A673 (cell line): ENCODE results near the gene NDUFB3. TPM values are rescaled to one million over a fixed set of nuclear protein-coding genes. Genes with fewer than 3 reads are reported as not detected.
A peak's percentile ranks its signal among the peaks of the same experiment; 100 is the strongest.

Experiments
- BruUV-seq: library from RNA; stranded (reverse); fragments of 400-500 nt; replicated peaks from 2 replicates; lab custom pipeline; 2021; lab: Mats Ljungman, UMichigan
- CTCF ChIA-PET: fragments of 300-600 bp; sonication (Branson Sonifier 250); formaldehyde crosslinking; loops from one replicate; lab custom pipeline; 2022; ENCODE audit warnings: antibody characterized with exemption; lab: Charles Lee
- POLR2A ChIA-PET: fragments of 300-600 bp; sonication (Branson Sonifier 250); formaldehyde crosslinking; loops from one replicate; lab custom pipeline; 2022; ENCODE audit warnings: antibody characterized with exemption; ENCODE audit not compliant: low non-redundant PET; lab: Charles Lee
- DNase-seq: peaks from one replicate; pipeline ENCODE4 v3.0.0-alpha.2; 2015; ENCODE audit warnings: low spot score
- H3K27ac ChIP-seq: fragments of 200-600 bp; sonication (generic); 2 replicates; pipeline ENCODE4 v1.5.1; 2016; ENCODE audit warnings: mixed run types, low read depth, mild to moderate bottlenecking, mixed read lengths, antibody characterized with exemption, low read length; ENCODE audit not compliant: poor library complexity, severe bottlenecking
- H3K27me3 ChIP-seq: fragments of 200-600 bp; sonication (generic); replicated peaks from 2 replicates; pipeline ENCODE4 v1.6.1; 2017; ENCODE audit warnings: mixed run types, low read depth, mild to moderate bottlenecking, mixed read lengths, antibody characterized with exemption, low read length; ENCODE audit not compliant: insufficient read depth, poor library complexity
- H3K36me3 ChIP-seq: fragments of 200-600 bp; sonication (generic); 2 replicates; pipeline ENCODE4 v1.6.1; 2016; ENCODE audit warnings: mixed run types, mild to moderate bottlenecking, mixed read lengths, antibody characterized with exemption, low read length; ENCODE audit not compliant: insufficient read depth, poor library complexity, severe bottlenecking
- H3K4me1 ChIP-seq: fragments of 200-600 bp; sonication (generic); 2 replicates; pipeline ENCODE4 v1.6.1; 2017; ENCODE audit warnings: mixed run types, mild to moderate bottlenecking, mixed read lengths, antibody characterized with exemption, low read length; ENCODE audit not compliant: insufficient read depth, poor library complexity, severe bottlenecking
- H3K4me3 ChIP-seq: fragments of 200-600 bp; sonication (generic); 2 replicates; pipeline ENCODE4 v1.5.1; 2016; ENCODE audit warnings: low read depth, mixed run types, mild to moderate bottlenecking, mixed read lengths, low read length; ENCODE audit not compliant: poor library complexity, severe bottlenecking
- H3K9me3 ChIP-seq: fragments of 200-600 bp; sonication (generic); 2 replicates; pipeline ENCODE4 v1.6.1; 2016; ENCODE audit warnings: mixed run types, low read depth, mild to moderate bottlenecking, mixed read lengths, antibody characterized with exemption, low read length; ENCODE audit not compliant: poor library complexity, severe bottlenecking
- CTCF ChIP-seq: fragments of 300-800, 200-600 bp; sonication (generic); conservative IDR thresholded peaks from 2 replicates; pipeline ENCODE4 v1.5.1; 2017; ENCODE audit warnings: low read depth, mild to moderate bottlenecking, antibody characterized with exemption, low read length, moderate library complexity, mixed read lengths
- EZH2 ChIP-seq: fragments of 200-600 bp; sonication (generic); IDR thresholded peaks from 2 replicates; pipeline ENCODE4 v1.6.1; 2017; ENCODE audit warnings: borderline replicate concordance, low read depth, mild to moderate bottlenecking, mixed read lengths, antibody characterized with exemption, low read length; ENCODE audit not compliant: poor library complexity, severe bottlenecking
- intact Hi-C: fragments of 100-400 bp; cut with micrococcal nuclease; formaldehyde crosslinking; loops from one replicate; pipeline ENCODE4 v1.10.0; 2022; ENCODE audit not compliant: unreplicated experiment
- total RNA-seq: library from RNA; stranded (reverse); gene quantifications from 2 replicates; pipeline ENCODE4 v1.2.3, GENCODE V29; 2021

NDUFB3 gene
- total RNA-seq, 1 experiment from 2014 or later = 120 TPM

GRCh38 chr2:201073071-201073470 is 1.3 kb downstream of the NDUFB3 start:
- no peak for TF ChIP-seq CTCF
- no peak for TF ChIP-seq EZH2
- no peaks in the 10 kb centered on the region for H3K9me3 ChIP-seq
- intact Hi-C loops = loop anchor here (5.0 kb wide), 1 partner anchor 44 kb away; the partner anchor contains the start of gene CFLAR
- no peak overlapping the region for H3K27ac ChIP-seq
- no peaks in the 10 kb centered on the region for H3K36me3 ChIP-seq
- peaks cover 21% of the 10 kb centered on the region for H3K4me1 ChIP-seq
- H3K27me3 ChIP-seq = no peaks in the 10 kb centered on the region
- CTCF ChIA-PET = no interaction called here
- POLR2A ChIA-PET = no interaction called here
- peak overlapping the region; percentile 76 for H3K4me3 ChIP-seq
- DNase-seq = no peak
- BruUV-seq = no TSS peak

GRCh38 chr2:201074996-201075395 is 3.2 kb downstream of the NDUFB3 start:
- no peak overlapping the region for H3K27ac ChIP-seq
- no TSS peak for BruUV-seq
- TF ChIP-seq CTCF (no peak), EZH2 (no peak)
- peaks cover 1% of the 10 kb centered on the region for H3K36me3 ChIP-seq
- POLR2A ChIA-PET = no interaction called here
- H3K4me1 ChIP-seq = peaks cover 10% of the 10 kb centered on the region
- DNase-seq = no peak
- no peaks in the 10 kb centered on the region for H3K9me3 ChIP-seq
- CTCF ChIA-PET = no interaction called here
- no peak overlapping the region for H3K4me3 ChIP-seq
- intact Hi-C loops = loop anchor here (5.0 kb wide), 1 partner anchor 42 kb away; the partner anchor contains the start of gene CFLAR
- H3K27me3 ChIP-seq = no peaks in the 10 kb centered on the region

GRCh38 chr2:201084863-201085262 is 13.1 kb downstream of the NDUFB3 start:
- H3K9me3 ChIP-seq = no peaks in the 10 kb centered on the region
- H3K4me3 ChIP-seq = no peak overlapping the region
- H3K27me3 ChIP-seq = no peaks in the 10 kb centered on the region
- H3K27ac ChIP-seq = no peak overlapping the region
- no peak for TF ChIP-seq CTCF
- no peak for TF ChIP-seq EZH2
- DNase-seq = no peak
- BruUV-seq = no TSS peak
- H3K36me3 ChIP-seq = peaks cover 26% of the 10 kb centered on the region
- intact Hi-C loops = no loop called here
- ChIA-PET CTCF (interaction anchor here (0.7 kb wide), 1 partner anchor 74 kb away, joined by 3 read pairs; no protein-coding TSS in a partner anchor), POLR2A (no interaction called here)
- H3K4me1 ChIP-seq = no peaks in the 10 kb centered on the region
